Activated T-helper 1 cell treated with anti-CD3 and anti-CD28 coated beads, Interleukin-12 subunit alpha, Interleukin-12 subunit beta, Interleukin-2, Interleukin-4 antibody, amounts not matched to agents 30 ng/mL and 10 ng/mL and 1 ng/mL, durations not matched to agents 14 hours and 24 hours and 36 hours (primary cell): ENCODE measurements around the gene SLF2. TPM values are rescaled to one million over a fixed set of nuclear protein-coding genes. Genes with fewer than 3 reads are reported as not detected.
A peak's percentile ranks its signal among the peaks of the same experiment; 100 is the strongest.

Experiments
- DNase-seq: peaks from one replicate; pipeline ENCODE4 v3.0.0; 2021; ENCODE audit warnings: low spot score
- H3K27ac Mint-ChIP-seq: one replicate; pipeline ENCODE4 v1.8.0; 2021; ENCODE audit warnings: mild to moderate bottlenecking, mixed read lengths
- H3K27me3 Mint-ChIP-seq: one replicate; pipeline ENCODE4 v1.8.0; 2022; ENCODE audit warnings: mild to moderate bottlenecking, moderate library complexity, mixed read lengths; ENCODE audit not compliant: insufficient read depth
- H3K36me3 Mint-ChIP-seq: one replicate; pipeline ENCODE4 v1.8.0; 2021; ENCODE audit warnings: low read depth, mixed read lengths
- H3K4me1 Mint-ChIP-seq: one replicate; pipeline ENCODE4 v1.8.0; 2021; ENCODE audit warnings: low read depth, mixed read lengths
- H3K4me3 Mint-ChIP-seq: one replicate; pipeline ENCODE4 v1.8.0; 2021; ENCODE audit warnings: mild to moderate bottlenecking, moderate library complexity, mixed read lengths
- H3K9me3 Mint-ChIP-seq: one replicate; pipeline ENCODE4 v1.8.0; 2021; ENCODE audit warnings: mixed read lengths
- intact Hi-C: fragments of 100-400 bp; cut with micrococcal nuclease; formaldehyde crosslinking; loops from one replicate; pipeline ENCODE4 v1.15.1; 2024
- total RNA-seq: library from RNA; stranded (reverse); gene quantifications from 2 replicates; pipeline ENCODE4 v1.2.3, GENCODE V29; 2022

Gene SLF2
- total RNA-seq, 1 donor from 2014 or later, result 36.1 TPM

- no peak overlapping the region for H3K27ac Mint-ChIP-seq
- H3K36me3 Mint-ChIP-seq, result peaks cover 31% of the 10 kb centered on the region
- H3K4me3 Mint-ChIP-seq, result no peak overlapping the region
- no peaks in the 10 kb centered on the region for H3K9me3 Mint-ChIP-seq
- no peaks in the 10 kb centered on the region for H3K27me3 Mint-ChIP-seq
- H3K4me1 Mint-ChIP-seq, result peaks cover 18% of the 10 kb centered on the region
- no peak for DNase-seq
- intact Hi-C loops, result no loop called here
These were observed 72.6 kb downstream of the SLF2 start for GRCh38 chr10:100985336-100985735.

- Mint-ChIP-seq H3K9me3 (no peaks in the 10 kb centered on the region), H3K4me3 (peak overlapping the region; percentile 98), H3K27ac (no peak overlapping the region), H3K27me3 (no peaks in the 10 kb centered on the region), H3K36me3 (peaks cover 40% of the 10 kb centered on the region), H3K4me1 (peaks cover 24% of the 10 kb centered on the region)
- intact Hi-C loops, result no loop called here
- DNase-seq, result no peak
These were observed 73.8 kb downstream of the SLF2 start for GRCh38 chr10:100986623-100986951.

- Mint-ChIP-seq H3K27ac (peak within 1 kb of the TSS; percentile 85), H3K36me3 (peaks cover 40% of the 10 kb centered on the region), H3K4me3 (peak within 1 kb of the TSS; percentile 98), H3K27me3 (no peaks in the 10 kb centered on the region), H3K9me3 (no peaks in the 10 kb centered on the region), H3K4me1 (peaks cover 24% of the 10 kb centered on the region)
- DNase-seq, result peak; percentile 80
- intact Hi-C loops, result loop anchor here (1.0 kb wide), 5 partner anchors 10 to 451 kb away; partner anchors contain the start of genes PDZD7, SEMA4G and SFXN3
These were observed 74.4 kb downstream of the SLF2 start, which contains the start of the genes MRPL43 and TWNK for GRCh38 chr10:100986952-100987684. TSS of gene MRPL43 (minus strand) at chr10:100987497. CDS start at chr10:100987443, 54 bp downstream. TSS of gene TWNK (plus strand) at chr10:100987543. CDS start at chr10:100988211, 668 bp downstream.

- H3K27me3 Mint-ChIP-seq, result no peaks in the 10 kb centered on the region
- peaks cover 38% of the 10 kb centered on the region for H3K36me3 Mint-ChIP-seq
- no peak for DNase-seq
- no peaks in the 10 kb centered on the region for H3K9me3 Mint-ChIP-seq
- H3K27ac Mint-ChIP-seq, result peak overlapping the region; percentile 85
- H3K4me1 Mint-ChIP-seq, result peaks cover 24% of the 10 kb centered on the region
- intact Hi-C loops, result loop anchor here (1.0 kb wide), 5 partner anchors 10 to 451 kb away; partner anchors contain the start of genes PDZD7, SEMA4G and SFXN3
- H3K4me3 Mint-ChIP-seq, result peak overlapping the region; percentile 98
These were observed 74.9 kb downstream of the SLF2 start for GRCh38 chr10:100987685-100988049.

- Mint-ChIP-seq H3K27me3 (no peaks in the 10 kb centered on the region), H3K27ac (no peak overlapping the region), H3K4me1 (peaks cover 24% of the 10 kb centered on the region), H3K4me3 (peak overlapping the region; percentile 98), H3K9me3 (no peaks in the 10 kb centered on the region), H3K36me3 (peaks cover 39% of the 10 kb centered on the region)
- no peak for DNase-seq
- intact Hi-C loops, result no loop called here
These were observed 75.4 kb downstream of the SLF2 start for GRCh38 chr10:100988166-100988565.

- Mint-ChIP-seq H3K27ac (no peak overlapping the region), H3K4me1 (peaks cover 24% of the 10 kb centered on the region), H3K27me3 (no peaks in the 10 kb centered on the region), H3K36me3 (peaks cover 45% of the 10 kb centered on the region), H3K4me3 (peak overlapping the region; percentile 98), H3K9me3 (no peaks in the 10 kb centered on the region)
- DNase-seq, result no peak
- intact Hi-C loops, result no loop called here
These were observed 76.3 kb downstream of the SLF2 start for GRCh38 chr10:100989088-100989487.

- Mint-ChIP-seq H3K4me1 (peaks cover 32% of the 10 kb centered on the region), H3K36me3 (peaks cover 39% of the 10 kb centered on the region), H3K27me3 (peaks cover 2% of the 10 kb centered on the region), H3K9me3 (no peaks in the 10 kb centered on the region), H3K27ac (no peak overlapping the region), H3K4me3 (no peak overlapping the region)
- intact Hi-C loops, result no loop called here
- no peak for DNase-seq
These were observed 81.4 kb downstream of the SLF2 start for GRCh38 chr10:100993986-100994708.

GRCh38 chr10:100995181-100995580, 82.4 kb downstream of the SLF2 start:
- H3K27ac Mint-ChIP-seq, result no peak overlapping the region
- H3K9me3 Mint-ChIP-seq, result no peaks in the 10 kb centered on the region
- peaks cover 32% of the 10 kb centered on the region for H3K36me3 Mint-ChIP-seq
- intact Hi-C loops, result loop anchor here (5.0 kb wide), 1 partner anchor 787 kb away; the partner anchor contains the start of gene NPM3
- H3K4me3 Mint-ChIP-seq, result peak overlapping the region; percentile 88
- peaks cover 2% of the 10 kb centered on the region for H3K27me3 Mint-ChIP-seq
- DNase-seq, result no peak
- H3K4me1 Mint-ChIP-seq, result peaks cover 31% of the 10 kb centered on the region

- intact Hi-C loops, result loop anchor here (1.0 to 5.0 kb wide), 4 partner anchors 10 to 785 kb away; partner anchors contain the start of genes MRPL43, NPM3 and TWNK
- Mint-ChIP-seq H3K4me3 (peak overlapping the region; percentile 88), H3K27ac (peak overlapping the region; percentile 92), H3K27me3 (peaks cover 4% of the 10 kb centered on the region), H3K36me3 (peaks cover 22% of the 10 kb centered on the region), H3K9me3 (no peaks in the 10 kb centered on the region), H3K4me1 (peaks cover 29% of the 10 kb centered on the region)
- peak; percentile 26 for DNase-seq
These were observed 84.1 kb downstream of the SLF2 start for GRCh38 chr10:100996678-100997359.

GRCh38 chr10:100997360-100998182, 84.8 kb downstream of the SLF2 start:
- peaks cover 22% of the 10 kb centered on the region for H3K36me3 Mint-ChIP-seq
- peaks cover 29% of the 10 kb centered on the region for H3K4me1 Mint-ChIP-seq
- DNase-seq, result peak; percentile 71
- intact Hi-C loops, result loop anchor here (1.0 to 5.0 kb wide), 6 partner anchors 10 to 785 kb away; partner anchors contain the start of genes MRPL43, NPM3, PDZD7 and SFXN3
- no peaks in the 10 kb centered on the region for H3K9me3 Mint-ChIP-seq
- H3K4me3 Mint-ChIP-seq, result peak overlapping the region; percentile 88
- peaks cover 4% of the 10 kb centered on the region for H3K27me3 Mint-ChIP-seq
- H3K27ac Mint-ChIP-seq, result peak overlapping the region; percentile 92

- Mint-ChIP-seq H3K27ac (peak overlapping the region; percentile 93), H3K4me3 (peak overlapping the region; percentile 88), H3K4me1 (peaks cover 29% of the 10 kb centered on the region), H3K9me3 (no peaks in the 10 kb centered on the region), H3K27me3 (peaks cover 4% of the 10 kb centered on the region), H3K36me3 (peaks cover 18% of the 10 kb centered on the region)
- intact Hi-C loops, result loop anchor here (1.0 to 5.0 kb wide), 3 partner anchors 15 to 784 kb away; partner anchors contain the start of genes NPM3, PDZD7 and SFXN3
- peak; percentile 37 for DNase-seq
These were observed 85.6 kb downstream of the SLF2 start for GRCh38 chr10:100998183-100998990.
